NB4 (cell line): ENCODE data around the gene TBC1D22A.

Experiments
- DNase-seq: peaks from one replicate; pipeline ENCODE4 v3.0.0; 2010; ENCODE audit warnings: low read depth
- H3K4me3 ChIP-seq: one replicate; pipeline ENCODE4 v1.5.1; 2011; ENCODE audit warnings: mild to moderate bottlenecking, low read depth, low read length, moderate library complexity
- CTCF ChIP-seq: IDR thresholded peaks from one replicate; pipeline ENCODE4 v1.5.1; 2012; ENCODE audit warnings: low read depth, low read length
- MAX ChIP-seq: IDR thresholded peaks from 2 replicates; pipeline ENCODE4 v1.6.1; 2011; ENCODE audit warnings: low read depth, low read length
- MYC ChIP-seq: IDR thresholded peaks from 2 replicates; pipeline ENCODE4 v1.6.1; 2011; ENCODE audit warnings: low read depth, low read length
- POLR2A ChIP-seq: IDR thresholded peaks from 2 replicates; pipeline ENCODE4 v1.6.1; 2011; ENCODE audit warnings: mild to moderate bottlenecking; ENCODE audit not compliant: insufficient read length; ENCODE audit errors: extremely low read depth

TBC1D22A gene

GRCh38 chr22:46890819-46891218, 128.4 kb downstream of the TBC1D22A start:
- DNase-seq: no peak
- no peak for TF ChIP-seq MYC
- TF ChIP-seq CTCF: no peak
- TF ChIP-seq MAX: no peak
- TF ChIP-seq POLR2A: no peak
- H3K4me3 ChIP-seq: no peak overlapping the region

GRCh38 chr22:46891382-46891951, 129.0 kb downstream of the TBC1D22A start:
- H3K4me3 ChIP-seq: no peak overlapping the region
- TF ChIP-seq MAX (no peak), POLR2A (no peak), MYC (no peak), CTCF (no peak)
- DNase-seq: no peak

- H3K4me3 ChIP-seq: no peak overlapping the region
- no peak for TF ChIP-seq MYC
- no peak for TF ChIP-seq MAX
- DNase-seq: no peak
Measured at GRCh38 chr22:46892866-46893265, 130.4 kb downstream of the TBC1D22A start.

- DNase-seq: no peak
- H3K4me3 ChIP-seq: no peak overlapping the region
- no peak for TF ChIP-seq CTCF
Measured at GRCh38 chr22:46893281-46894020, 131.0 kb downstream of the TBC1D22A start.

- DNase-seq: no peak
- H3K4me3 ChIP-seq: no peak overlapping the region
- TF ChIP-seq MAX: no peak
- TF ChIP-seq POLR2A: no peak
- TF ChIP-seq CTCF: no peak
- TF ChIP-seq MYC: no peak
Measured at GRCh38 chr22:46894081-46894671, 131.7 kb downstream of the TBC1D22A start.

GRCh38 chr22:46894851-46895640, 132.6 kb downstream of the TBC1D22A start:
- TF ChIP-seq CTCF (no peak), POLR2A (no peak), MAX (no peak), MYC (no peak)
- no peak overlapping the region for H3K4me3 ChIP-seq
- DNase-seq: no peak
